Kidney epithelial cell (primary cell): ENCODE results near the gene MAD1L1. TPM values are rescaled to one million over a fixed set of nuclear protein-coding genes. Genes with fewer than 3 reads are reported as not detected.

Source experiments
- DNase-seq: peaks from one replicate; pipeline ENCODE4 v3.0.0-alpha.2; 2010; ENCODE audit warnings: low read depth
- H3K27me3 ChIP-seq: 2 replicates; pipeline ENCODE4 v1.6.0; 2011; ENCODE audit warnings: low read length; ENCODE audit not compliant: control insufficient read depth, insufficient read depth
- H3K36me3 ChIP-seq: 2 replicates; pipeline ENCODE4 v1.5.1; 2011; ENCODE audit warnings: low read length; ENCODE audit not compliant: control insufficient read depth, insufficient read depth
- H3K4me3 ChIP-seq: 2 replicates; pipeline ENCODE4 v1.5.1; 2011; ENCODE audit warnings: low read depth, mild to moderate bottlenecking, control low read depth, low read length
- total RNA-seq: library from RNA; depleted of rRNA; stranded (reverse); fragments of >200 nt; gene quantifications from 2 replicates; pipeline ENCODE4 v1.2.3, GENCODE V29; 2015
- TF ChIP-seq, protein P1 (sequence below): IDR thresholded peaks from 2 replicates; pipeline ENCODE4 v1.5.1; 2011; ENCODE audit warnings: mild to moderate bottlenecking, moderate library complexity, low read length, control low read depth, inconsistent platforms; ENCODE audit not compliant: insufficient read depth, poor library complexity, severe bottlenecking

MAD1L1 gene
- total RNA-seq, 1 donor from 2014 or later, result 61.2 TPM

DNA sequence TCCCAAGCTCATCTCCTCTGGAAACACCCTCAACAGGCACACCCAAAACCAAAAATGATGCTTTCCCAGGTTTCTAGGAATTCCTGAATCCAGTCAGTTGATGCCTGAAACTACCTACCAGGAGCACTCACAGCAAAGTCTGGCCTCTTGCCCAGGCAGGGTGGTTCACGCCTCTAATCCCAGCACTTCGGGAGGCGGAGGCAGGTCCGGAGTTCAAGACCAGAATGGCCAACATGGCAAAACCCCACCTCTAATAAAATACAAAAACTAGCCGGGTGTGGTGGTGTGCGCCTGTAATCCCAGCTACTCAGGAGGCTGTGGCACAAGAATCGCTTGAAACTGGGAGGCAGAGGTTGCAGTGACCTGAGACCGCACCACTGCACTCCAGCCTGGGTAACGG lies 1.9 kb downstream of the MAD1L1 start:
- Histone ChIP-seq H3K36me3 (no peaks in the 10 kb centered on the region), H3K27me3 (no peaks in the 10 kb centered on the region), H3K4me3 (no peak overlapping the region)
- TF ChIP-seq, protein P1, sequence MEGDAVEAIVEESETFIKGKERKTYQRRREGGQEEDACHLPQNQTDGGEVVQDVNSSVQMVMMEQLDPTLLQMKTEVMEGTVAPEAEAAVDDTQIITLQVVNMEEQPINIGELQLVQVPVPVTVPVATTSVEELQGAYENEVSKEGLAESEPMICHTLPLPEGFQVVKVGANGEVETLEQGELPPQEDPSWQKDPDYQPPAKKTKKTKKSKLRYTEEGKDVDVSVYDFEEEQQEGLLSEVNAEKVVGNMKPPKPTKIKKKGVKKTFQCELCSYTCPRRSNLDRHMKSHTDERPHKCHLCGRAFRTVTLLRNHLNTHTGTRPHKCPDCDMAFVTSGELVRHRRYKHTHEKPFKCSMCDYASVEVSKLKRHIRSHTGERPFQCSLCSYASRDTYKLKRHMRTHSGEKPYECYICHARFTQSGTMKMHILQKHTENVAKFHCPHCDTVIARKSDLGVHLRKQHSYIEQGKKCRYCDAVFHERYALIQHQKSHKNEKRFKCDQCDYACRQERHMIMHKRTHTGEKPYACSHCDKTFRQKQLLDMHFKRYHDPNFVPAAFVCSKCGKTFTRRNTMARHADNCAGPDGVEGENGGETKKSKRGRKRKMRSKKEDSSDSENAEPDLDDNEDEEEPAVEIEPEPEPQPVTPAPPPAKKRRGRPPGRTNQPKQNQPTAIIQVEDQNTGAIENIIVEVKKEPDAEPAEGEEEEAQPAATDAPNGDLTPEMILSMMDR, result no peak
- no peak for DNase-seq

DNA sequence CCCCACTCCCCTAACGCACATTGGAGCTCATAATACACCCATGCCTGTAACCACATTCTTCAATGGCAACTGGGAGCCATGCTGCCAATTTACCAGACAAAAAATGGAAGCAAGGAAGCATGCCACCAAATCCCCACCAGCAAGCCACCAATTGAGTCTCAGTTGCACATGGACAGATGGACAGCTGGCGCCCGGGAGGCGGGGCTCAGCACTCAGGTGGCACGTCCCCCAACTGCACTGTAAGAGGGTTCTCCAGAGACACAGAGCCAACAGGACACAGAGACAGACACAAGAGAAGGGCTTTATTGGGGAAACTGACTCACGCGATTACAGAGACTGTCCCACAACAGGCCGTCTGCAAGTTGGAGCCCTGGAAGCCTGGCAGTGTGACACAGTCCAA lies 2.5 kb downstream of the MAD1L1 start:
- Histone ChIP-seq H3K36me3 (no peaks in the 10 kb centered on the region), H3K27me3 (no peaks in the 10 kb centered on the region), H3K4me3 (no peak overlapping the region)
- DNase-seq, result no peak
- TF ChIP-seq, protein P1, result no peak

DNA sequence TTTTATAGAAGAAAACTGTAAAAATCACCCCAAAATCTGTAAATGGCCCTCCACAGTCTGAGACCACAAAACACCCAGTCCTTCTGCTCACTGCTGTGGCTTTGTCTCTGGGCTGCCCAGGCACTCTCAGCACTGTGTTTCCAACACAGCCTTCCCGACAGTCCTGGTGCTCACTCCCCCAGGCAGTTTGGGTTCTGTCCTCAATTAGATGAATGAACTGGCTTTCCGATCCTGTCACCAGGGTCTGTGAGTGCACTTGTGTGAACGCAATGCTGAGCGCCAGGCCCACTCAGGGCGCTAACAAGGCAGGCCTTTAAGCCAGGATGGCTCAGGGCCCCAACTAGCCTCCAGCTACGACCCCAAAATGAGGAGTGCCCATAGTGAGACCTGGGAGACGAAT lies 3.3 kb downstream of the MAD1L1 start:
- no peaks in the 10 kb centered on the region for H3K27me3 ChIP-seq
- no peak overlapping the region for H3K4me3 ChIP-seq
- no peak for DNase-seq
- TF ChIP-seq, protein P1, result no peak
- H3K36me3 ChIP-seq, result no peaks in the 10 kb centered on the region

DNA sequence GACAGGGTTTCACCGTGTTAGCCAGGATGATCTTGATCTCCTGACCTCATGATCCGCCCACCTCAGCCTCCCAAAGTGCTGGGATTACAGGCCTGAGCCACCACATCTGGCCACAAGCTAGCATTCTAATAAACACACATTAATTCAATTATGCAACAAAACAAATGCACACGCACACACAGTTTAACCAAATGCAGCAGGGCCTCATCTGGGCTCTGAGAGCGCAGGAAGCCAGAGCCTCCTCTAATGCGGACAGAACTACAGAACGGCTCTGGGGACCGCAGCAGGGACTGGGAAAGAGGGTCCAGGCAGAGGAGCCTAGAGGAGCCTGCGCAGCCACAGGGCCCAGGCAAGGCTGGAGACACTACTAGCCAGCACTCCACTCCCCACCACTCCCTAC lies 3.8 kb downstream of the MAD1L1 start:
- H3K27me3 ChIP-seq, result no peaks in the 10 kb centered on the region
- H3K36me3 ChIP-seq, result no peaks in the 10 kb centered on the region
- no peak overlapping the region for H3K4me3 ChIP-seq
- DNase-seq, result no peak
- TF ChIP-seq, protein P1, result no peak

DNA sequence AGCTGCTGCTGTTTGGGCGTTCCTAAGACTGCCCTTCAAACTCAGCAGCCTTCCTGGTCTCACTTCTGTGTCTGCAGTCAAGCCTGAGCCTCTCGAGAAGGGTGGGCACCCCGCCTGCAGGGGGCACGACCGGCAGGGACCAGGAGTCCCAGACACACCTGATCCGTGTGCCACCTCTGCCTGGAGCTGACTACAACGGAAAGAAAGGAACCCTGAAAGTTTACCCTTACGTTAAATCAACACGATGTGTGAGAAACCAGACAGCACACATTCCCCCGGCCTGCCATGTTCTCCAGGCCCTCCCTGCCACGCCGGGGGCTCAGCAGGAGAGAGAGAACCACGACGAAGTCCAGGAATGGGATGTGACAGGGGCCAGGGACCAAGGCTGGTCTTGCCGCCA lies 5.0 kb downstream of the MAD1L1 start:
- no peak for DNase-seq
- no peak overlapping the region for H3K4me3 ChIP-seq
- H3K36me3 ChIP-seq, result no peaks in the 10 kb centered on the region
- H3K27me3 ChIP-seq, result no peaks in the 10 kb centered on the region
- TF ChIP-seq, protein P1, result no peak

DNA sequence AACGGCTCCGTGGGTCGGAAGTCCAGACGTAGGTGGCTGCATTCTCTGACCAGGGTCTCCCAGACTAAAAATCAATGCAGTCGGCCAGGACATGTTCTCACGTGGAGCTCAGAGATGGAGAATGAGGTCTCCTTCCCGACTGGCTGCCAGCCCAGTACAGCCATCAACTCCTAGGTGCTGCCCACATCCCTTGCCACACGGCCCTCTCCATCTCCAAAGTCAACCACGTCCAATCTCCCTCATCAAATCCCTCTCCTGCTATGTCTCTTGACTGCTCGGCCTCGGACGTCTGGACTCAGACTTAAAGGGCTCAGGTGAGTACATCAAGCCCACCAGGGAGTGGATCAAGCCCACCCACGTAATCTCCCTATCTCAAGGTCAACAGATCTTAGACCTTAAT lies 6.9 kb downstream of the MAD1L1 start:
- no peak overlapping the region for H3K4me3 ChIP-seq
- H3K36me3 ChIP-seq, result no peaks in the 10 kb centered on the region
- no peaks in the 10 kb centered on the region for H3K27me3 ChIP-seq
- no peak for DNase-seq
- TF ChIP-seq, protein P1, result no peak
